Measurements from ENCODE around the gene SOCS7. TPM values are rescaled to one million over a fixed set of nuclear protein-coding genes. Genes with fewer than 3 reads are reported as not detected.

The SOCS7 gene
- polyA plus RNA-seq, 1 experiment, result 5.8 TPM

GRCh38 chr17:38358586-38359513, 7.2 kb downstream of the SOCS7 start:
- no peak for TF ChIP-seq CTCF (IDR thresholded peaks at IDR 0.05; ENCODE audit: low read depth, low read length)

GRCh38 chr17:38361694-38362465, 10.2 kb downstream of the SOCS7 start:
- no peaks in the 10 kb centered on the region for H3K9me3 ChIP-seq (ENCODE audit: control insufficient read depth, insufficient read depth, low read length)
- H3K27ac ChIP-seq (ENCODE audit: low read depth, low read length), result no peak overlapping the region
- no peak for DNase-seq (ENCODE audit: low read depth, low spot score)
- H3K4me3 ChIP-seq (ENCODE audit: low read depth, low read length), result no peak overlapping the region
- CTCF ChIA-PET, result interaction anchor here (0.8 to 4.6 kb wide), 2 partner anchors 13 to 53 kb away, joined by 3 to 40 read pairs; no protein-coding TSS in a partner anchor
- no peak for TF ChIP-seq CTCF (IDR thresholded peaks at IDR 0.05; ENCODE audit: low read depth, low read length)
- no peaks in the 10 kb centered on the region for H3K27me3 ChIP-seq (ENCODE audit: control insufficient read depth, insufficient read depth, low read length)
- POLR2A ChIA-PET, result no interaction called here

More at GRCh38 chr17:38358586-38359513, 7.2 kb downstream of the SOCS7 start:
- Histone ChIP-seq H3K27me3 (ENCODE audit: control insufficient read depth, insufficient read depth, low read length) (no peaks in the 10 kb centered on the region), H3K9me3 (ENCODE audit: control insufficient read depth, insufficient read depth, low read length) (no peaks in the 10 kb centered on the region), H3K4me3 (ENCODE audit: low read depth, low read length) (no peak overlapping the region), H3K27ac (ENCODE audit: low read depth, low read length) (no peak overlapping the region)
- no peak for DNase-seq (ENCODE audit: low read depth, low spot score)
- POLR2A ChIA-PET, result interaction anchor here (0.6 kb wide), 1 partner anchor 20 kb away, joined by 4 read pairs; no protein-coding TSS in a partner anchor
- CTCF ChIA-PET, result interaction anchor here (0.6 to 4.6 kb wide), 5 partner anchors 10 to 199 kb away, joined by 3 to 40 read pairs (median 4); no protein-coding TSS in a partner anchor

- no peak for DNase-seq (ENCODE audit: low read depth, low spot score)
- Histone ChIP-seq H3K4me3 (ENCODE audit: low read depth, low read length) (no peak overlapping the region), H3K27me3 (ENCODE audit: control insufficient read depth, insufficient read depth, low read length) (no peaks in the 10 kb centered on the region), H3K9me3 (ENCODE audit: control insufficient read depth, insufficient read depth, low read length) (no peaks in the 10 kb centered on the region), H3K27ac (ENCODE audit: low read depth, low read length) (no peak overlapping the region)
- TF ChIP-seq CTCF (IDR thresholded peaks at IDR 0.05; ENCODE audit: low read depth, low read length), result no peak
- CTCF ChIA-PET, result interaction anchor here (0.8 to 5.1 kb wide), 2 partner anchors 14 to 51 kb away, joined by 3 to 23 read pairs; no protein-coding TSS in a partner anchor
- POLR2A ChIA-PET, result no interaction called here
These were observed 11.4 kb downstream of the SOCS7 start for GRCh38 chr17:38363016-38363415.

- ChIA-PET POLR2A (no interaction called here), CTCF (interaction anchor here (1.0 to 5.1 kb wide), 2 partner anchors 11 to 16 kb away, joined by 4 to 23 read pairs; no protein-coding TSS in a partner anchor)
- no peak overlapping the region for H3K4me3 ChIP-seq (ENCODE audit: low read depth, low read length)
- no peaks in the 10 kb centered on the region for H3K9me3 ChIP-seq (ENCODE audit: control insufficient read depth, insufficient read depth, low read length)
- TF ChIP-seq CTCF (IDR thresholded peaks at IDR 0.05; ENCODE audit: low read depth, low read length), result no peak
- no peak for DNase-seq (ENCODE audit: low read depth, low spot score)
- H3K27ac ChIP-seq (ENCODE audit: low read depth, low read length), result no peak overlapping the region
- no peaks in the 10 kb centered on the region for H3K27me3 ChIP-seq (ENCODE audit: control insufficient read depth, insufficient read depth, low read length)
These were observed 13.1 kb downstream of the SOCS7 start for GRCh38 chr17:38364741-38365140.

Measured in AG04450 (cell line).